PC-3 (cell line): ENCODE measurements around the gene CDCA4.

Experiments used
- CTCF ChIP-seq: fragments of 300-600 bp; sonication (generic); conservative IDR thresholded peaks from 2 replicates; pipeline ENCODE4 v1.5.1; 2017; ENCODE audit warnings: antibody characterized with exemption, low read depth, mild to moderate bottlenecking, low read length
- EZH2 ChIP-seq: fragments of 300-600 bp; sonication (generic); IDR thresholded peaks from one replicate; pipeline ENCODE4 v1.6.1; 2017; ENCODE audit warnings: antibody characterized with exemption, mild to moderate bottlenecking, low read length; ENCODE audit not compliant: unreplicated experiment

GRCh38 chr14:105023144-105023543, 2.3 kb upstream of the CDCA4 start:
- TF ChIP-seq EZH2 (no peak), CTCF (no peak)
